Ovary (tissue), 9 donors: Measurements from ENCODE around the gene COG5. TPM values are rescaled to one million over a fixed set of nuclear protein-coding genes. Genes with fewer than 3 reads are reported as not detected.
"Not testable (repeated sequence)": the region's sequence is repeated elsewhere in the genome, so short reads cannot be mapped to it uniquely, and the experiment has no call there.

Experiments
- DNase-seq, 5 donors: peaks; one replicate each; pipeline ENCODE4 v3.0.0-alpha.2; 2019 to 2020
- H3K27ac ChIP-seq, 2 donors: fragments of 200-600 bp; one replicate each; pipeline versions ENCODE4 v1.5.1 to v1.8.0; 2019 to 2022
- H3K27me3 ChIP-seq: fragments of 200-600 bp; one replicate; pipeline ENCODE4 v1.8.0; 2022
- H3K36me3 ChIP-seq: fragments of 200-600 bp; sonication (generic); one replicate; pipeline ENCODE4 v1.5.1; 2019
- H3K4me1 ChIP-seq: one replicate; pipeline ENCODE4 v1.8.1; 2013; ENCODE audit warnings: mild to moderate bottlenecking, moderate library complexity; ENCODE audit not compliant: insufficient read depth
- H3K4me3 ChIP-seq: fragments of 200-600 bp; sonication (generic); one replicate; pipeline ENCODE4 v1.5.1; 2017
- H3K9me3 ChIP-seq, 2 donors: fragments of 200-600 bp in 1 of 2; sonication (generic) in 1 of 2; one replicate each; pipeline versions ENCODE4 v1.5.1 to v1.8.1; 2013 to 2019; ENCODE audit warnings: mild to moderate bottlenecking in 1 of 2, moderate library complexity in 1 of 2
- CTCF ChIP-seq, 3 donors: fragments of 450-650 bp in 2 of 3; fragments of 200-600 bp in 1 of 3; IDR thresholded peaks; one replicate each; pipeline versions ENCODE4 v1.5.1 to v1.8.0; 2016 to 2022; ENCODE audit warnings: antibody characterized with exemption in 3 of 3, mild to moderate bottlenecking in 1 of 3
- EP300 ChIP-seq: sonication (generic); formaldehyde crosslinking; IDR thresholded peaks from one replicate; pipeline ENCODE4 v1.6.1; 2017; ENCODE audit warnings: antibody characterized with exemption
- POLR2A ChIP-seq: fragments of 450-650 bp; IDR thresholded peaks from one replicate; pipeline ENCODE4 v1.6.1; 2017; ENCODE audit warnings: antibody characterized with exemption, mild to moderate bottlenecking, moderate library complexity
- WGBS, 3 donors: extraction: QIAGEN DNeasy Blood & Tissue Kit in 1 of 3; methylation state at CpG; one replicate each; pipeline versions ENCODE4 v1.1.5 to v1.1.7; 2013 to 2017; 5-methylcytosine and 5-hydroxymethylcytosine counted together
- intact Hi-C, 4 donors: fragments of 100-400 bp; cut with DNase I; formaldehyde crosslinking; loops; one replicate each; pipeline versions ENCODE4 v1.11.0 to v1.15.1; 2022 to 2023
- polyA plus RNA-seq, 2 donors: library from polyadenylated mRNA; stranded (reverse); fragments of 200-250 nt in 1 of 2; fragments of 350-450 nt in 1 of 2; fragmentation: Illumina TruSeq in 1 of 2; extraction: RNeasy Lipid Tissue Mini Kit (QIAGEN cat#74804) in 1 of 2; gene quantifications; one replicate each; pipeline ENCODE4 v1.2.3, GENCODE V29; 2013 to 2014
- total RNA-seq, 7 donors: library from RNA; depleted of rRNA in 2 of 7; stranded (reverse); fragments of >200 nt in 2 of 7; fragmentation: NEBNext Ultra II Directional in 3 of 7; extraction: Animal tissue kit (Norgen Biotek cat#: 25700) in 3 of 7; gene quantifications; one replicate each; pipeline versions ENCODE4 v1.1.0 to v1.2.4, GENCODE V29; 2016 to 2023
- donor health status: DM: no; HTN: no; CAD: no; lungs with moderate emphysema.
- donor health status: DM: no; HTN: no; CAD: no.
- donor health status: Bipolar disorder and iron deficiency.
- donor health status: DM: yes; HTN: yes; CAD: no.
- donor health status: DM: no; HTN: no; CAD: no.
- donor health status: DM: yes; HTN: yes; CAD: no.

Gene COG5
- total and polyA plus RNA-seq, 9 donors, result 10.3 to 49.7 (median 37.6) TPM

- Histone ChIP-seq H3K27ac (no peak overlapping the region), H3K9me3 (no peaks in the 10 kb centered on the region), H3K27me3 (no peaks in the 10 kb centered on the region), H3K4me3 (no peak overlapping the region), H3K36me3 (no peaks in the 10 kb centered on the region), H3K4me1 (no peaks in the 10 kb centered on the region)
- TF ChIP-seq CTCF (IDR thresholded peaks at IDR 0.05) (no peak), EP300 (no peak), POLR2A (no peak)
- intact Hi-C loops, result no loop called here
- DNase-seq, result no peak
- WGBS, 3 donors, result 95% methylated on average over 3 of the region's 3 CpGs
Observed at GRCh38 chr7:107230334-107230733, 333.4 kb downstream of the COG5 start.

DNA sequence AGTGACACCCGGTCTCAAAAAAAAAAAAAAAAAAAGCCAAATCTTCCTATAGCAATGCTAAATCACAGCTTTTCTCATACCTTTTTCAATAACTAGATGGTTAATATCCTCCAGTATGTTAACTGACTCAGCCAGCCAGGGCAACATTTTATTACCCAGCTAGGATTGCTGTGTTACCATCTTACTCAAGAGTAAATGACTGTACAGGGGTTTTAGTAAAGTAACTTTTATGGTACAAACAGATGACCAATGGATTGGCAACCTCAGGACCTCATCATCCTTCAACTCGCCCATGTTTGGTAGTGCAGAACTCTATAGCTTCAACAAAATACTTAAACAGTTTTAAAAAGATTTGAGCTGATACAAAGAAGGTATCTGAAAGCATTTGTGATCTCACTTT lies 335.4 kb downstream of the COG5 start:
- no peak for TF ChIP-seq POLR2A
- no peak for TF ChIP-seq EP300
- TF ChIP-seq CTCF (IDR thresholded peaks at IDR 0.05), result no peak
- intact Hi-C loops, result no loop called here
- WGBS, 3 donors, result 95 to 98% (median 98%) methylated on average over 2 of the region's 2 CpGs

DNA sequence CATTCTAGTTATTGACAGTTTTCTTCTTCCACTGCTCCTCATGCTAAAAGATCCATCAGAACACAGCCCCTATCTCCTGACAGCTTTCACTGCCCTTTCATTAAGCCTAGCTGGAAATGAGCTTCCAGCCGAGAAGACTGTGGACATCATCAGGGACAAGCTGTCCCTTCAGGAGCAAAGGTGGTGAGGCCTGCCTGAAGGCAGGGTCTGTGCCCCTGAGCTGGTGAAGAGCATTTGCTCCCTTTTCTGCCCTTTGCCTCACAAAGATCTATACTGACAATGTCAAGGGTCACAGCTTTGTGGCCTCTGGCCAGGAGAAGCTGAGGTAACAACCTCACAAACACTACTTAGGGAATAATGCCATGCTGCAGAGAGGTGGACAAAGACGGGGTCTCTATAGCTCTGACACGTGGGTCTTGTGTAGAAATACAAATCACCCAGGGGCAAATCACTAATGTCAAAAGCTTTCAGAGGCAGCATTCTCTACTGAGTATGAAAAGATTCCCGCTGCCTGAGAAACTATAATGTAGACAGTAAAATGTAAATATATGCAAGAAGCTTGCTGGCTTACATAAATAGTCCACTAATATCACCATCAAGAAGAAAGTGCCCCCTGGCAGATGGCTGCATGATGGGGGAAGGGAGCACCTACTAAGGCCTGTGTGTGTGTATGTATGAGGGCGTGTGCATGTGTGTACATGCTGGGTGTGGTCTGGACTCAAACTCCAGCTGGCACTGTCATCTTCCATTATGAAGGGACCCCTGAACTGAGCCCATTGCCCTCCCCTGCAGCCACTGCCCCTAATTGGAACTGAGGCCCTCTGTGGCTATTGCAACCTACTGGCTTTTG lies 339.1 kb downstream of the COG5 start:
- DNase-seq, result no peak
- intact Hi-C loops, result no loop called here
- 86 to 90% (median 87%) methylated on average over 5 of the region's 5 CpGs for WGBS, 3 donors
- H3K9me3 ChIP-seq, result no peaks in the 10 kb centered on the region
- H3K4me1 ChIP-seq, result no peaks in the 10 kb centered on the region
- no peaks in the 10 kb centered on the region for H3K36me3 ChIP-seq
- no peak overlapping the region for H3K27ac ChIP-seq
- TF ChIP-seq POLR2A (no peak), CTCF (IDR thresholded peaks at IDR 0.05) (no peak), EP300 (no peak)
- no peak overlapping the region for H3K4me3 ChIP-seq
- H3K27me3 ChIP-seq, result no peaks in the 10 kb centered on the region

More for the DNA sequence above, 335.4 kb downstream of the COG5 start:
- Histone ChIP-seq H3K4me3 (no peak overlapping the region), H3K9me3 (no peaks in the 10 kb centered on the region), H3K4me1 (no peaks in the 10 kb centered on the region), H3K27ac (no peak overlapping the region), H3K36me3 (no peaks in the 10 kb centered on the region), H3K27me3 (no peaks in the 10 kb centered on the region)
- no peak for DNase-seq

- H3K36me3 ChIP-seq, DNase-seq, H3K9me3 ChIP-seq, H3K27me3 ChIP-seq, H3K4me1 ChIP-seq, H3K27ac ChIP-seq, H3K4me3 ChIP-seq, intact Hi-C loops: not testable (repeated sequence)
- WGBS, 3 donors, result 93 to 97% (median 96%) methylated on average over 6 of the region's 6 CpGs
Observed at GRCh38 chr7:107220806-107221205, 342.9 kb downstream of the COG5 start.

- Histone ChIP-seq H3K4me1 (no peaks in the 10 kb centered on the region), H3K9me3 (no peaks in the 10 kb centered on the region), H3K36me3 (no peaks in the 10 kb centered on the region), H3K4me3 (no peak overlapping the region), H3K27ac (no peak overlapping the region), H3K27me3 (no peaks in the 10 kb centered on the region)
- intact Hi-C loops, result no loop called here
- DNase-seq, result no peak
- TF ChIP-seq POLR2A, result no peak
- TF ChIP-seq CTCF (IDR thresholded peaks at IDR 0.05), result no peak
- no peak for TF ChIP-seq EP300
- WGBS, 3 donors, result 82 to 95% (median 91%) methylated on average over 5 of the region's 5 CpGs
Observed at GRCh38 chr7:107220356-107220755, 343.4 kb downstream of the COG5 start.
